ENCODE data around the gene PCNT.

The PCNT gene

GRCh38 chr21:46388896-46389295, 64.9 kb downstream of the PCNT start:
- ChIA-PET POLR2A (no interaction called here), CTCF (no interaction called here)
- no peak for DNase-seq (ENCODE audit: extremely low spot score)
- TF ChIP-seq FOXK2 (IDR thresholded peaks at IDR 0.05): no peak
- TF ChIP-seq BHLHE40 (IDR thresholded peaks at IDR 0.05; ENCODE audit: borderline replicate concordance): no peak
- no peak for TF ChIP-seq ARNT (IDR thresholded peaks at IDR 0.05)
- TF ChIP-seq FOXM1 (IDR thresholded peaks at IDR 0.05; ENCODE audit: borderline replicate concordance): no peak
- no peak for TF ChIP-seq ELF4 (IDR thresholded peaks at IDR 0.05)
- TF ChIP-seq TARDBP (IDR thresholded peaks at IDR 0.05): no peak
- no peak for TF ChIP-seq FOXA1 (IDR thresholded peaks at IDR 0.05)
- TF ChIP-seq NFRKB (IDR thresholded peaks at IDR 0.05): no peak
- no peak for TF ChIP-seq LEF1 (IDR thresholded peaks at IDR 0.05; ENCODE audit: borderline replicate concordance)
- TF ChIP-seq SUZ12 (IDR thresholded peaks at IDR 0.05): no peak
- no peak for TF ChIP-seq L3MBTL2 (conservative IDR thresholded peaks at IDR 0.05)
- TF ChIP-seq ZNF384 (IDR thresholded peaks at IDR 0.05): no peak
- TF ChIP-seq CTBP1 (IDR thresholded peaks at IDR 0.05; ENCODE audit: borderline replicate concordance): no peak
- TF ChIP-seq PKNOX1 (IDR thresholded peaks at IDR 0.05): no peak

GRCh38 chr21:46390603-46391545, 66.9 kb downstream of the PCNT start:
- ChIA-PET POLR2A (no interaction called here), CTCF (no interaction called here)
- TF ChIP-seq CTBP1 (IDR thresholded peaks at IDR 0.05; ENCODE audit: borderline replicate concordance) (no peak), PKNOX1 (IDR thresholded peaks at IDR 0.05) (no peak), ZNF384 (IDR thresholded peaks at IDR 0.05) (no peak), SP1 (IDR thresholded peaks at IDR 0.05) (no peak), L3MBTL2 (conservative IDR thresholded peaks at IDR 0.05) (no peak), ARNT (IDR thresholded peaks at IDR 0.05) (no peak), FOXA1 (IDR thresholded peaks at IDR 0.05) (no peak), SUZ12 (IDR thresholded peaks at IDR 0.05) (no peak), NFRKB (IDR thresholded peaks at IDR 0.05) (no peak), HDGF (IDR thresholded peaks at IDR 0.05; ENCODE audit: borderline replicate concordance) (no peak), TARDBP (IDR thresholded peaks at IDR 0.05) (no peak), LEF1 (IDR thresholded peaks at IDR 0.05; ENCODE audit: borderline replicate concordance) (no peak), ELF4 (IDR thresholded peaks at IDR 0.05) (no peak), FOXK2 (IDR thresholded peaks at IDR 0.05) (no peak), FOXM1 (IDR thresholded peaks at IDR 0.05; ENCODE audit: borderline replicate concordance) (no peak), BHLHE40 (IDR thresholded peaks at IDR 0.05; ENCODE audit: borderline replicate concordance) (no peak)
- DNase-seq (ENCODE audit: extremely low spot score): no peak

GRCh38 chr21:46391773-46392172, 67.8 kb downstream of the PCNT start:
- ChIA-PET CTCF (interaction anchor here (0.6 kb wide), 2 partner anchors 13 to 422 kb away, joined by 3 read pairs; no protein-coding TSS in a partner anchor), POLR2A (interaction anchor here (0.6 kb wide), 1 partner anchor 15 kb away, joined by 4 read pairs; no protein-coding TSS in a partner anchor)
- no peak for DNase-seq (ENCODE audit: extremely low spot score)
- TF ChIP-seq TARDBP (IDR thresholded peaks at IDR 0.05): no peak
- no peak for TF ChIP-seq FOXA1 (IDR thresholded peaks at IDR 0.05)
- no peak for TF ChIP-seq SP1 (IDR thresholded peaks at IDR 0.05)
- TF ChIP-seq FOXM1 (IDR thresholded peaks at IDR 0.05; ENCODE audit: borderline replicate concordance): no peak
- TF ChIP-seq LEF1 (IDR thresholded peaks at IDR 0.05; ENCODE audit: borderline replicate concordance): no peak
- no peak for TF ChIP-seq ARNT (IDR thresholded peaks at IDR 0.05)
- no peak for TF ChIP-seq HDGF (IDR thresholded peaks at IDR 0.05; ENCODE audit: borderline replicate concordance)
- no peak for TF ChIP-seq ELF4 (IDR thresholded peaks at IDR 0.05)

- no peak for DNase-seq (ENCODE audit: extremely low spot score)
- ChIA-PET POLR2A (no interaction called here), CTCF (no interaction called here)
- TF ChIP-seq SUZ12 (IDR thresholded peaks at IDR 0.05): no peak
Observed at GRCh38 chr21:46392921-46393320, 69.0 kb downstream of the PCNT start.

- CTCF ChIA-PET: no interaction called here
- no peak for TF ChIP-seq FOXA1 (IDR thresholded peaks at IDR 0.05)
- no peak for TF ChIP-seq HDGF (IDR thresholded peaks at IDR 0.05; ENCODE audit: borderline replicate concordance)
- TF ChIP-seq SUZ12 (IDR thresholded peaks at IDR 0.05): no peak
- no peak for TF ChIP-seq LEF1 (IDR thresholded peaks at IDR 0.05; ENCODE audit: borderline replicate concordance)
- no peak for TF ChIP-seq SP1 (IDR thresholded peaks at IDR 0.05)
- no peak for DNase-seq (ENCODE audit: extremely low spot score)
- POLR2A ChIA-PET: no interaction called here
Observed at GRCh38 chr21:46393451-46393940, 69.5 kb downstream of the PCNT start.

GRCh38 chr21:46393941-46394594, 70.1 kb downstream of the PCNT start:
- TF ChIP-seq SP1 (IDR thresholded peaks at IDR 0.05): no peak
- TF ChIP-seq ARNT (IDR thresholded peaks at IDR 0.05): no peak
- no peak for TF ChIP-seq ZNF384 (IDR thresholded peaks at IDR 0.05)
- no peak for TF ChIP-seq FOXM1 (IDR thresholded peaks at IDR 0.05; ENCODE audit: borderline replicate concordance)
- TF ChIP-seq L3MBTL2 (conservative IDR thresholded peaks at IDR 0.05): no peak
- CTCF ChIA-PET: interaction anchor here (0.6 kb wide), 1 partner anchor 56 kb away, joined by 6 read pairs; no protein-coding TSS in a partner anchor
- no peak for DNase-seq (ENCODE audit: extremely low spot score)
- POLR2A ChIA-PET: no interaction called here
